Nucleus accumbens (tissue), 56 donors: ENCODE data around the gene FLT3.
"Not testable (repeated sequence)": the region's sequence is repeated elsewhere in the genome, so short reads cannot be mapped to it uniquely, and the experiment has no call there.

ENCODE experiments used
- DNase-seq, 56 donors: peaks; one replicate each; lab custom pipeline; 2025; lab: John Stamatoyannopoulos, UW

FLT3 gene

GRCh38 chr13:27964741-27965323 is 135.5 kb downstream of the FLT3 start:
- DNase-seq, result no peak

GRCh38 chr13:27964206-27964605 is 136.2 kb downstream of the FLT3 start:
- DNase-seq, result not testable (repeated sequence)

GRCh38 chr13:27963491-27963890 is 136.9 kb downstream of the FLT3 start:
- DNase-seq, result no peak

GRCh38 chr13:27962982-27963381 is 137.4 kb downstream of the FLT3 start:
- DNase-seq, result no peak

GRCh38 chr13:27962128-27962841 is 138.1 kb downstream of the FLT3 start:
- no peak for DNase-seq

- DNase-seq, result no peak
These were observed 138.9 kb downstream of the FLT3 start for GRCh38 chr13:27961227-27962085.

GRCh38 chr13:27960362-27961226 is 139.8 kb downstream of the FLT3 start:
- DNase-seq, result peak in 3 of 56 donors; percentile 2 to 42 (median 8)

GRCh38 chr13:27959976-27960361 is 140.4 kb downstream of the FLT3 start:
- DNase-seq, result no peak

- no peak for DNase-seq
These were observed 143.6 kb downstream of the FLT3 start for GRCh38 chr13:27956576-27957300.

GRCh38 chr13:27955014-27955591 is 145.3 kb downstream of the FLT3 start:
- DNase-seq, result no peak

- DNase-seq, result no peak
These were observed 145.9 kb downstream of the FLT3 start for GRCh38 chr13:27954406-27954851.

- peak in 32 of 56 donors; percentile 3 to 70 (median 14) for DNase-seq
These were observed 146.5 kb downstream of the FLT3 start for GRCh38 chr13:27953676-27954405.
